MM.1S (cell line): Measurements from ENCODE around the gene WHRN.
A peak's percentile ranks its signal among the peaks of the same experiment; 100 is the strongest.

Source experiments
- DNase-seq: peaks from one replicate; pipeline ENCODE4 v3.0.0-alpha.2; 2015
- H2AFZ ChIP-seq: fragments of 300-600 bp; sonication (generic); 2 replicates; pipeline ENCODE4 v1.6.0; 2016; ENCODE audit warnings: antibody characterized with exemption, low read length
- H3F3A ChIP-seq: fragments of 300-600 bp; sonication (generic); 2 replicates; pipeline ENCODE4 v1.6.1; 2016; ENCODE audit warnings: mild to moderate bottlenecking, antibody characterized with exemption, low read length, moderate library complexity, mixed read lengths; ENCODE audit not compliant: insufficient read depth
- H3K27ac ChIP-seq: fragments of 300-600 bp; sonication (generic); 2 replicates; pipeline ENCODE4 v1.5.1; 2016; ENCODE audit warnings: mild to moderate bottlenecking, low read length
- H3K27me3 ChIP-seq: fragments of 300-600 bp; sonication (generic); replicated peaks from 2 replicates; pipeline ENCODE4 v1.6.0; 2016; ENCODE audit warnings: low read length; ENCODE audit not compliant: insufficient read depth
- H3K36me3 ChIP-seq: fragments of 300-600 bp; sonication (generic); replicated peaks from 2 replicates; pipeline ENCODE4 v1.6.1; 2016; ENCODE audit warnings: mild to moderate bottlenecking, low read length, mixed read lengths; ENCODE audit not compliant: insufficient read depth
- H3K4me1 ChIP-seq: fragments of 300-600 bp; sonication (generic); 2 replicates; pipeline ENCODE4 v1.6.1; 2016; ENCODE audit warnings: low read length, mixed read lengths
- H3K4me2 ChIP-seq: fragments of 300-600 bp; sonication (generic); 2 replicates; pipeline ENCODE4 v1.6.0; 2016; ENCODE audit warnings: low read depth, low read length
- H3K4me3 ChIP-seq: fragments of 300-600 bp; sonication (generic); 2 replicates; pipeline ENCODE4 v1.5.1; 2016; ENCODE audit warnings: low read length, mixed read lengths
- H3K79me2 ChIP-seq: fragments of 300-600 bp; sonication (generic); 2 replicates; pipeline ENCODE4 v1.6.1; 2016; ENCODE audit warnings: mixed run types, low read length, mixed read lengths
- H3K9ac ChIP-seq: fragments of 300-600 bp; sonication (generic); 2 replicates; pipeline ENCODE4 v1.6.1; 2016; ENCODE audit warnings: low read length, mixed read lengths
- H3K9me2 ChIP-seq: fragments of 300-600 bp; sonication (generic); replicated peaks from 2 replicates; pipeline ENCODE4 v1.6.1; 2016; ENCODE audit warnings: mild to moderate bottlenecking, low read length, mixed read lengths; ENCODE audit not compliant: insufficient read depth
- H3K9me3 ChIP-seq: fragments of 300-600 bp; sonication (generic); replicated peaks from 2 replicates; pipeline ENCODE4 v1.6.1; 2016; ENCODE audit warnings: mild to moderate bottlenecking, low read length, mixed read lengths; ENCODE audit not compliant: insufficient read depth
- H4K20me1 ChIP-seq: fragments of 300-600 bp; sonication (generic); 2 replicates; pipeline ENCODE4 v1.6.1; 2016; ENCODE audit warnings: mild to moderate bottlenecking, low read length, moderate library complexity, mixed read lengths; ENCODE audit not compliant: insufficient read depth
- CTCF ChIP-seq: fragments of 300-600 bp; sonication (generic); IDR thresholded peaks from 2 replicates; pipeline ENCODE4 v1.5.1; 2016; ENCODE audit warnings: antibody characterized with exemption, low read length, mixed read lengths
- EZH2 ChIP-seq: fragments of 300-600 bp; sonication (generic); optimal IDR thresholded peaks from 2 replicates; pipeline ENCODE3; 2017; ENCODE audit warnings: low read depth, mild to moderate bottlenecking, antibody characterized with exemption, low read length, mixed read lengths
- EZH2phosphoT487 ChIP-seq: fragments of 300-600 bp; sonication (generic); IDR thresholded peaks from 2 replicates; pipeline ENCODE4 v1.6.1; 2018; ENCODE audit warnings: antibody characterized with exemption, low read length

Gene WHRN

GRCh38 chr9:114501796-114502682 lies 3.2 kb downstream of the WHRN start:
- H3F3A ChIP-seq: peaks cover 30% of the 10 kb centered on the region
- H3K9ac ChIP-seq: peak overlapping the region; percentile 97
- no peak overlapping the region for H2AFZ ChIP-seq
- H3K27me3 ChIP-seq: no peaks in the 10 kb centered on the region
- H3K79me2 ChIP-seq: peaks cover 81% of the 10 kb centered on the region
- DNase-seq: peak; percentile 43
- no peaks in the 10 kb centered on the region for H3K36me3 ChIP-seq
- H3K9me3 ChIP-seq: no peaks in the 10 kb centered on the region
- H3K9me2 ChIP-seq: no peaks in the 10 kb centered on the region
- peak overlapping the region; percentile 81 for H3K4me2 ChIP-seq
- peak overlapping the region; percentile 81 for H3K27ac ChIP-seq
- no peak for TF ChIP-seq CTCF
- no peak for TF ChIP-seq EZH2
- TF ChIP-seq EZH2phosphoT487: no peak
- H4K20me1 ChIP-seq: no peaks in the 10 kb centered on the region
- H3K4me1 ChIP-seq: peaks cover 23% of the 10 kb centered on the region
- peak overlapping the region; percentile 80 for H3K4me3 ChIP-seq

GRCh38 chr9:114500697-114501292 lies 4.5 kb downstream of the WHRN start:
- Histone ChIP-seq H3K9ac (peak overlapping the region; percentile 97; the same call in 1 of the 2 replicates), H3K27ac (peak overlapping the region; percentile 81; the same call in 1 of the 2 replicates), H3K4me1 (peaks cover 25% of the 10 kb centered on the region), H3K4me2 (peak overlapping the region; percentile 81), H4K20me1 (no peaks in the 10 kb centered on the region), H3K4me3 (peak overlapping the region; percentile 80), H3K27me3 (no peaks in the 10 kb centered on the region), H3K9me2 (no peaks in the 10 kb centered on the region), H3K9me3 (no peaks in the 10 kb centered on the region), H3K36me3 (no peaks in the 10 kb centered on the region), H3K79me2 (peaks cover 94% of the 10 kb centered on the region), H3F3A (peaks cover 30% of the 10 kb centered on the region), H2AFZ (no peak overlapping the region)
- TF ChIP-seq CTCF (no peak), EZH2 (no peak), EZH2phosphoT487 (no peak)
- DNase-seq: no peak

GRCh38 chr9:114499941-114500696 lies 5.2 kb downstream of the WHRN start:
- no peak for DNase-seq
- Histone ChIP-seq H2AFZ (no peak overlapping the region), H3K4me1 (peaks cover 24% of the 10 kb centered on the region), H3K9me2 (no peaks in the 10 kb centered on the region), H3K4me2 (peak overlapping the region; percentile 81; the same call in 1 of the 2 replicates), H4K20me1 (no peaks in the 10 kb centered on the region), H3F3A (peaks cover 30% of the 10 kb centered on the region), H3K9me3 (no peaks in the 10 kb centered on the region), H3K79me2 (peaks cover 100% of the 10 kb centered on the region), H3K27ac (no peak overlapping the region), H3K9ac (no peak overlapping the region), H3K27me3 (no peaks in the 10 kb centered on the region), H3K4me3 (no peak overlapping the region), H3K36me3 (no peaks in the 10 kb centered on the region)
- no peak for TF ChIP-seq EZH2phosphoT487
- no peak for TF ChIP-seq EZH2
- no peak for TF ChIP-seq CTCF
